Measurements from ENCODE around the gene MARCHF2. TPM values are rescaled to one million over a fixed set of nuclear protein-coding genes. Genes with fewer than 3 reads are reported as not detected.

Gene MARCHF2
- total RNA-seq, 1 experiment from 2014 or later, result 27.5 TPM

DNA sequence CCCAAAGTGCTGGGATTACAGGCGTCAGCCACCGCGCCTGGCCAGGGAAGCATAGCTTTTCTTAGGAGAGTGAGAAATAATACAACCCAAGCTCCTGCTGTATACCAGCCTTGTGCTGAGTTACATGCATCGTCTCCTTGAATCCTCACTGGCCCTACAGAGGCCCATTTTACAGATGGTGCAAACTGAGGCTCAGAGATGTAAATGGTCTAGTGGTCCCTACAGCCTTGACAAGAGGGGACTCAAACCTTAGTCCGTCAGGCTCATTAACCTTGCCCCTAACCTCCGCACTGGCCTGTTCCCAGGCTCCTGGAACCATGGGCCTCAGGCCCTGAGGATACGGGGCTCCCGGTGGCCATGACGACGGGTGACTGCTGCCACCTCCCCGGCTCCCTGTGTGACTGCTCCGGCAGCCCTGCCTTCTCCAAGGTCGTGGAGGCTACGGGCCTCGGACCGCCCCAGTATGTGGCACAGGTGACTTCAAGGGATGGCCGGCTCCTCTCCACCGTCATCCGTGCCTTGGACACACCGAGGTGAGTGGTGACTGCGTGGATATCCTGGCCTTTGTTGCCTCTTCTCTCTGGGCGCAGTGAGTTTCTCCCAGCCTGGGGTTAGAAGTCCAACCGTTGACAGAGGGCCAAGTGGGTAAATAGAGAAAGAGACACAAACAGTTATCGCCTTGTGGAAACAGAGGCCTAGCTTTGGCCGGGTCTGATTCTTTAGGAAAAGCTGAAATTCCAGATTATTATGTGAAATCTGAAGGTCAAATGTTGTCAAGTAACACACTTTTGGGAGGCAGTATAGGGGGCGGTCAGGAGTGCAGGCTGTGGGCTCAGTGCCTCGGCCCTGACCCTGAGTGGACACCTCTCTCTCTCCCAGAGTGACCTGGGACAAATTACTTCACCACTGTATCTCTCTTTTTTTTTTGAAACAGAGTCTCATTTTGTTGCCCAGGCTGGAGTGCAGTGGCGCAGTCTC lies 8.7 kb downstream of the MARCHF2 start:
- Histone ChIP-seq H3K18ac (ENCODE audit: insufficient read length, low read depth, low read length) (no peak overlapping the region), H2BK20ac (ENCODE audit: low read depth, low read length, poor library complexity, severe bottlenecking) (no peak overlapping the region), H3K27me3 (ENCODE audit: insufficient read depth, low read length) (no peaks in the 10 kb centered on the region), H3K79me2 (ENCODE audit: insufficient read depth, low read length) (no peaks in the 10 kb centered on the region), H3K23ac (ENCODE audit: insufficient read length, low read depth, low read length) (no peak overlapping the region), H3K27ac (ENCODE audit: insufficient read length, low read depth, low read length) (no peak overlapping the region), H2BK120ac (ENCODE audit: low read depth, low read length, poor library complexity, severe bottlenecking) (no peak overlapping the region), H2AFZ (ENCODE audit: low read length) (no peak overlapping the region), H3K23me2 (ENCODE audit: insufficient read length, low read depth, low read length, poor library complexity, severe bottlenecking) (no peaks in the 10 kb centered on the region), H2BK12ac (ENCODE audit: insufficient read length, low read depth, low read length) (no peak overlapping the region), H3K9me3 (ENCODE audit: control insufficient read depth, low read depth, low read length) (no peaks in the 10 kb centered on the region), H4K5ac (ENCODE audit: insufficient read length, low read depth, low read length) (no peak overlapping the region), H3K4me1 (ENCODE audit: insufficient read depth, low read length) (no peaks in the 10 kb centered on the region), H4K91ac (ENCODE audit: insufficient read length, low read depth, low read length) (no peak overlapping the region), H3K79me1 (ENCODE audit: insufficient read depth, low read depth, low read length, poor library complexity, severe bottlenecking) (no peaks in the 10 kb centered on the region), H4K8ac (replicated peaks; ENCODE audit: insufficient read length, low read depth, low read length) (no peak overlapping the region), H3T11ph (ENCODE audit: low read length) (no peak overlapping the region), H2BK15ac (ENCODE audit: low read depth, low read length) (no peak overlapping the region), H3K4me2 (ENCODE audit: insufficient read depth, insufficient read length, low read length) (no peak overlapping the region), H3K56ac (ENCODE audit: insufficient read length, low read depth, low read length) (no peak overlapping the region), H3K14ac (ENCODE audit: insufficient read depth, low read length) (no peak overlapping the region), H3K4ac (ENCODE audit: low read depth, low read length) (no peak overlapping the region; the same call in 1 of the 2 replicates), H2AK5ac (ENCODE audit: insufficient read length, low read length) (no peak overlapping the region), H3K9ac (ENCODE audit: extremely low read depth, insufficient read length, low read length) (no peak overlapping the region), H2BK5ac (ENCODE audit: insufficient read length, low read length) (no peak overlapping the region), H4K20me1 (ENCODE audit: control insufficient read depth, insufficient read depth, insufficient read length) (no peaks in the 10 kb centered on the region)
- H3K27me3 Mint-ChIP-seq (ENCODE audit: low read depth), result no peaks in the 10 kb centered on the region
- peaks cover 2 to 8% (median 6%) of the 10 kb centered on the region in 3 experiments; a peak in 3 of 7 replicates for H3K36me3 Mint-ChIP-seq (ENCODE audit: insufficient read depth in 1 of 3, low read depth in 3 of 3)
- no CpG with 5 or more reads among the region's 28 CpGs for WGBS (ENCODE audit: extremely low coverage, insufficient read length, low lambda C conversion rate)
- H3K9me3 Mint-ChIP-seq, result no peaks in the 10 kb centered on the region
- H3K27ac Mint-ChIP-seq, result no peak overlapping the region; a peak in 1 of 7 replicates
- DNase-seq, result no peak
- peaks cover 3 to 9% of the 10 kb centered on the region in 2 experiments; a peak in 3 of 4 replicates for H3K4me1 Mint-ChIP-seq
- TF ChIP-seq, protein P1, sequence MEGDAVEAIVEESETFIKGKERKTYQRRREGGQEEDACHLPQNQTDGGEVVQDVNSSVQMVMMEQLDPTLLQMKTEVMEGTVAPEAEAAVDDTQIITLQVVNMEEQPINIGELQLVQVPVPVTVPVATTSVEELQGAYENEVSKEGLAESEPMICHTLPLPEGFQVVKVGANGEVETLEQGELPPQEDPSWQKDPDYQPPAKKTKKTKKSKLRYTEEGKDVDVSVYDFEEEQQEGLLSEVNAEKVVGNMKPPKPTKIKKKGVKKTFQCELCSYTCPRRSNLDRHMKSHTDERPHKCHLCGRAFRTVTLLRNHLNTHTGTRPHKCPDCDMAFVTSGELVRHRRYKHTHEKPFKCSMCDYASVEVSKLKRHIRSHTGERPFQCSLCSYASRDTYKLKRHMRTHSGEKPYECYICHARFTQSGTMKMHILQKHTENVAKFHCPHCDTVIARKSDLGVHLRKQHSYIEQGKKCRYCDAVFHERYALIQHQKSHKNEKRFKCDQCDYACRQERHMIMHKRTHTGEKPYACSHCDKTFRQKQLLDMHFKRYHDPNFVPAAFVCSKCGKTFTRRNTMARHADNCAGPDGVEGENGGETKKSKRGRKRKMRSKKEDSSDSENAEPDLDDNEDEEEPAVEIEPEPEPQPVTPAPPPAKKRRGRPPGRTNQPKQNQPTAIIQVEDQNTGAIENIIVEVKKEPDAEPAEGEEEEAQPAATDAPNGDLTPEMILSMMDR (conservative IDR thresholded peaks at IDR 0.05), result no peak
- H3K4me3 Mint-ChIP-seq, result no peak overlapping the region

All from H9 (cell line).